ENCODE data around the gene RAC2.

RAC2 gene

GRCh38 chr22:37192741-37193140, 51.3 kb downstream of the RAC2 start:
- Histone ChIP-seq H3K4me3 (ENCODE audit: low read length) (no peak overlapping the region; the same call in 1 of the 2 replicates), H3K36me3 (ENCODE audit: insufficient read depth, low read depth, low read length) (no peaks in the 10 kb centered on the region), H3K9me3 (ENCODE audit: insufficient read depth, low read depth, low read length) (peaks cover 17% of the 10 kb centered on the region), H3K9ac (ENCODE audit: low read depth, low read length) (no peak overlapping the region), H3K27ac (ENCODE audit: low read length) (no peak overlapping the region), H3K27me3 (ENCODE audit: insufficient read depth, low read length) (no peaks in the 10 kb centered on the region), H3K4me1 (ENCODE audit: insufficient read depth, low read length) (peaks cover 16% of the 10 kb centered on the region; the same call in 1 of the 2 replicates)

GRCh38 chr22:37192204-37192603, 51.9 kb downstream of the RAC2 start:
- H3K27me3 ChIP-seq (ENCODE audit: insufficient read depth, low read length): no peaks in the 10 kb centered on the region
- H3K9ac ChIP-seq (ENCODE audit: low read depth, low read length): no peak overlapping the region
- peaks cover 17% of the 10 kb centered on the region; the same call in 1 of the 2 replicates for H3K4me1 ChIP-seq (ENCODE audit: insufficient read depth, low read length)
- H3K9me3 ChIP-seq (ENCODE audit: insufficient read depth, low read depth, low read length): peaks cover 17% of the 10 kb centered on the region
- no peak overlapping the region for H3K27ac ChIP-seq (ENCODE audit: low read length)
- no peaks in the 10 kb centered on the region for H3K36me3 ChIP-seq (ENCODE audit: insufficient read depth, low read depth, low read length)
- H3K4me3 ChIP-seq (ENCODE audit: low read length): no peak overlapping the region

DNA sequence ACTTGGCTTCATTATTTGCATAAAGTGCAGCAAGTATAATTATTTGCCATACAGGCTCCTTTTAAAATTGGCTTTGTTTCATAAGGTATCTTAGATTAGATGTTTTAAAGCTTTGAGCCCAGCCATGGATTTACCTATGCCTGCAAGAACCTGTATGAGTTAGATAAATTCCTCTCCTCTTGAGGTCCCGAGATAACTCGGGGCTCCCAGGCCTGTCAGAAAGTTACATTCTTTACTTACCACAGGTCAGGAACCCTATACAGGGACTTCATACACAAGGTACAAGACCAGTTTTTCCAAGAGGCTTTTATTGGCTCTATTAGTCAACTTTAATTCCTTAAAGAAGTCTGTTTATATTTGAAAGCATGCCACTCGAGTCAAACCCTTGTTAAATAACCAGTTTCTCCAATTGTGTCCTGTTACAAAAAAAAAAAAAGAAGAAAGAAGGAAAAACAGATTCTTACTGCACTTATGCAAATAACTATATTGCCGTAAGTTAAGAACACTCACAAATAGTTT, 53.7 kb downstream of the RAC2 start:
- no peak overlapping the region for H3K4me3 ChIP-seq (ENCODE audit: low read length)
- peaks cover 17% of the 10 kb centered on the region for H3K9me3 ChIP-seq (ENCODE audit: insufficient read depth, low read depth, low read length)
- H3K4me1 ChIP-seq (ENCODE audit: insufficient read depth, low read length): peaks cover 25% of the 10 kb centered on the region; the same call in 1 of the 2 replicates
- H3K27ac ChIP-seq (ENCODE audit: low read length): no peak overlapping the region
- H3K36me3 ChIP-seq (ENCODE audit: insufficient read depth, low read depth, low read length): no peaks in the 10 kb centered on the region
- no peak overlapping the region for H3K9ac ChIP-seq (ENCODE audit: low read depth, low read length)
- H3K27me3 ChIP-seq (ENCODE audit: insufficient read depth, low read length): no peaks in the 10 kb centered on the region

- Histone ChIP-seq H3K36me3 (ENCODE audit: insufficient read depth, low read depth, low read length) (no peaks in the 10 kb centered on the region), H3K9me3 (ENCODE audit: insufficient read depth, low read depth, low read length) (peaks cover 17% of the 10 kb centered on the region), H3K4me3 (ENCODE audit: low read length) (peak overlapping the region; percentile 59; the same call in 1 of the 2 replicates), H3K27me3 (ENCODE audit: insufficient read depth, low read length) (no peaks in the 10 kb centered on the region), H3K4me1 (ENCODE audit: insufficient read depth, low read length) (peaks cover 25% of the 10 kb centered on the region; the same call in 1 of the 2 replicates), H3K27ac (ENCODE audit: low read length) (peak overlapping the region; percentile 66), H3K9ac (ENCODE audit: low read depth, low read length) (peak overlapping the region; percentile 50; the same call in 1 of the 2 replicates)
Observed at GRCh38 chr22:37188901-37189466, 55.1 kb downstream of the RAC2 start.

- peaks cover 10% of the 10 kb centered on the region for H3K9me3 ChIP-seq (ENCODE audit: insufficient read depth, low read depth, low read length)
- peak within 1 kb of the TSS; percentile 61 for H3K4me3 ChIP-seq (ENCODE audit: low read length)
- no peaks in the 10 kb centered on the region for H3K27me3 ChIP-seq (ENCODE audit: insufficient read depth, low read length)
- H3K9ac ChIP-seq (ENCODE audit: low read depth, low read length): peak within 1 kb of the TSS; percentile 62; the same call in 1 of the 2 replicates
- peaks cover 25% of the 10 kb centered on the region; the same call in 1 of the 2 replicates for H3K4me1 ChIP-seq (ENCODE audit: insufficient read depth, low read length)
- H3K27ac ChIP-seq (ENCODE audit: low read length): peak within 1 kb of the TSS; percentile 66
- no peaks in the 10 kb centered on the region for H3K36me3 ChIP-seq (ENCODE audit: insufficient read depth, low read depth, low read length)
Observed at GRCh38 chr22:37187891-37188761, 55.9 kb downstream of the RAC2 start, which contains the start of gene C1QTNF6. Gene C1QTNF6, minus strand, starts transcription at chr22:37188247. Its CDS starts 34 bp downstream, at chr22:37188213.

DNA sequence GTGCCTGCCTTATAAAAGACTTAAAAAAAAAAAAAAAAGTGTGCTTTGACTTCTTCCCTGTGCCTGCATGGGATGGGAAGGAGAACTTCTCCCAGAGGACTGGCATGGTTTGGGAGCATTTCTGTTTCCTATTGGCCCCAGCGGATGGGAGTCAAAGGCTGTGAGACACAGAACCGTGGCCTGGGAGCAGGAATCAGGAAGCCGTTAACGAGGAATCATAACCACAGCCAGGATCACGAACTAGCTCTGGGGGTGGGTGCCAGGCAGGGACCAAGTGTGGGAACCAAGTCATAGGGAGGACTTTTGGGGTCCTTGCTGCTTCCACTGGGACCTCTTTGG, 56.5 kb downstream of the RAC2 start:
- H3K4me3 ChIP-seq (ENCODE audit: low read length): peak overlapping the region; percentile 61
- peak overlapping the region; percentile 62; the same call in 1 of the 2 replicates for H3K9ac ChIP-seq (ENCODE audit: low read depth, low read length)
- H3K4me1 ChIP-seq (ENCODE audit: insufficient read depth, low read length): peaks cover 25% of the 10 kb centered on the region; the same call in 1 of the 2 replicates
- peak overlapping the region; percentile 27 for H3K27ac ChIP-seq (ENCODE audit: low read length)
- H3K27me3 ChIP-seq (ENCODE audit: insufficient read depth, low read length): no peaks in the 10 kb centered on the region
- peaks cover 5% of the 10 kb centered on the region; the same call in 1 of the 2 replicates for H3K9me3 ChIP-seq (ENCODE audit: insufficient read depth, low read depth, low read length)
- no peaks in the 10 kb centered on the region for H3K36me3 ChIP-seq (ENCODE audit: insufficient read depth, low read depth, low read length)

DNA sequence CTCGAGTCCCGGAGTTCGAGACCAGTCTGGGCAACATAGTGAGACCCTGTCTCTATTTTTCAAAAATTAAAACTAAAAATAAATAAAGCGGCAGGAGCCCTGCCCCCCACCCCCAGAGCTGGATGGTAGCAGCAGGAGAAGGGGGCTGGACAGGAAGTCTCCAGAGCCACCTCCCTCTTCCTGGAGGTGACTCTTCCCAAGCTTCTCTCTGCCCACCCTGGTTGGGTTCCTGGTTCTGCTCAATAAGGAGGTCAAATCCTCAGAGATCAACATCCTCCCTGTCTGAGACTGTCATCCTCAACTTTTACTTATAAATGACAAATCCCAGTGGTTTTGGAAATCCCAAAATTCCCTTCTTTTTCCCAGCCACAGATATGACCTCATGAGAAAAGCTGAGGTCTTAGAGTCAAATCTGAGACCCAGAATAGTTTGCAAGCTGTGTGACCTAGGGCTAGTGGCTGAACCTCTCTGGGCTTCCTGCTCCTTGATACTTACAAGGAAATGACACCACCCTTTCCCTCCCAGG, 57.0 kb downstream of the RAC2 start:
- no peak overlapping the region for H3K27ac ChIP-seq (ENCODE audit: low read length)

DNA sequence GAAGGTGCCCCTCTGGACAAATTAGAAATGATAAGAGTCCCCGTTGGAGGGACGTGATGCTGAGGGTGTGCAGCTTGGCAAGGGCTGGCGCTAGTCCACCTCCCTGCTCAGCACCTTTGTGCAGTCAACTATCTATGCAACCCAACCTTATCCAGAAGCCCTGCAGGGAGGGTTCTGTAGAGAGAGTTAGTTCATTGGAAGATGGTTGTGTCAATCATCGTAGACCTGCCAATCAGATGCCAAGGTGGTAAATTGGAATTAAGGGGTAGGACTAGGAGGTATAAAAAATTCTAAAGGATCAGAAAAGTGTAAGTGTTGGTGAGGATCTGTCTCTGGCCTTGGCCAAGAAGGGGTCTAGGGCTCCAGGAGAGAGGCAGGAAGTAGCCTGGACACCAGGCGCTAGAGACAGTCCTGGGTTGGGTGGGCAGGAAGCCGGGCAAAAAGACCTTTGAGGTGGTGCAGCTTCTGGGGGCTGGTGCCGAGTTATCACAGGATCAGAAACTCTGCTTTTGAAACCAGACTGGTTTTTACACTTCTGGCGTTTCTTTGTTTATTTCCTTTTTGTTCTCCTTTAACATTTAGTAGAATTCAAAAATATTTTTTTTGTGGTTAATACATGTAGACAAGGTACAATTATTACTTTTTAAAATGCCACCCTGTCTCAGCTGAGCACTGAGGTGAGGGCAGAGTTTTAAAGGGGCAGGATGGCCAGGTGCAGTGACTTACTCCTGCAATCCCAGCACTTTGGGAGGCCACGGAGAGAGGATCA, 57.7 kb downstream of the RAC2 start:
- Histone ChIP-seq H3K4me1 (ENCODE audit: insufficient read depth, low read length) (peaks cover 25% of the 10 kb centered on the region; the same call in 1 of the 2 replicates), H3K27me3 (ENCODE audit: insufficient read depth, low read length) (no peaks in the 10 kb centered on the region), H3K9me3 (ENCODE audit: insufficient read depth, low read depth, low read length) (no peaks in the 10 kb centered on the region; the same call in 1 of the 2 replicates), H3K36me3 (ENCODE audit: insufficient read depth, low read depth, low read length) (no peaks in the 10 kb centered on the region), H3K4me3 (ENCODE audit: low read length) (no peak overlapping the region), H3K27ac (ENCODE audit: low read length) (no peak overlapping the region), H3K9ac (ENCODE audit: low read depth, low read length) (peak overlapping the region; percentile 4; the same call in 1 of the 2 replicates)

More for the DNA sequence above, 57.0 kb downstream of the RAC2 start:
- no peaks in the 10 kb centered on the region for H3K27me3 ChIP-seq (ENCODE audit: insufficient read depth, low read length)
- H3K9ac ChIP-seq (ENCODE audit: low read depth, low read length): no peak overlapping the region; the same call in 1 of the 2 replicates
- H3K4me1 ChIP-seq (ENCODE audit: insufficient read depth, low read length): peaks cover 25% of the 10 kb centered on the region; the same call in 1 of the 2 replicates
- peaks cover under 1% of the 10 kb centered on the region; the same call in 1 of the 2 replicates for H3K9me3 ChIP-seq (ENCODE audit: insufficient read depth, low read depth, low read length)
- H3K4me3 ChIP-seq (ENCODE audit: low read length): peak overlapping the region; percentile 61; the same call in 1 of the 2 replicates
- no peaks in the 10 kb centered on the region for H3K36me3 ChIP-seq (ENCODE audit: insufficient read depth, low read depth, low read length)

DNA sequence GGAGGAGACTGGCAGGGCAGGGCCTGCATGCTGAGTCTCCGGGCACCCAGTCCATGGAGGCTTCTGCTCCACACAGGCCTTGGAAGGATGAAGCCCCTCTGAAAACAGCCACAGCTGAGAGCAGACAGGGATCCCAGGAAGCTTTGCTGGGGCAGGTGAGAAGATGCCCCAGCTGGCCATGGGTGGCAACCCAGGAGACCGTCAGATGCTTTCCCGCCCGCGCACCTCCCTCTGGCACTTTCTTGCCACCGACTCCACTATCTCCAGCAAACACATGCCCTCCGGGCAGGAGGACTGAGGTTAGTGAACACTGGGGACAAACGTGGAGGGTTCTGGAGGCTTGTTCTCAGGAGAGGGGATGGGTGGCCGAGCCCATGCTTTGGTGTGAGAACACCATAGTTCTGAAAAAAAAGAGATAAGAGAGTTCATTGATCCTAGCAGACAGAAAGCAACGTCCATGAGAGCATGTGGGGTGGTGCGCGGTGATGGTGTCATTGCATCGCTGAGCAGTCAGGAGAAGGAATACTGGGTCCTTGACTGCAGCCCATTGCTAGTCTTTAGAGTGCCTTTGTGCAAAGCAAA, 58.3 kb downstream of the RAC2 start:
- Histone ChIP-seq H3K27ac (ENCODE audit: low read length) (no peak overlapping the region), H3K9me3 (ENCODE audit: insufficient read depth, low read depth, low read length) (no peaks in the 10 kb centered on the region), H3K36me3 (ENCODE audit: insufficient read depth, low read depth, low read length) (no peaks in the 10 kb centered on the region), H3K9ac (ENCODE audit: low read depth, low read length) (no peak overlapping the region), H3K27me3 (ENCODE audit: insufficient read depth, low read length) (no peaks in the 10 kb centered on the region), H3K4me1 (ENCODE audit: insufficient read depth, low read length) (peaks cover 25% of the 10 kb centered on the region; the same call in 1 of the 2 replicates), H3K4me3 (ENCODE audit: low read length) (no peak overlapping the region)

- H3K4me3 ChIP-seq (ENCODE audit: low read length): no peak overlapping the region
- H3K9ac ChIP-seq (ENCODE audit: low read depth, low read length): no peak overlapping the region
- no peaks in the 10 kb centered on the region for H3K9me3 ChIP-seq (ENCODE audit: insufficient read depth, low read depth, low read length)
- H3K27ac ChIP-seq (ENCODE audit: low read length): no peak overlapping the region
- H3K36me3 ChIP-seq (ENCODE audit: insufficient read depth, low read depth, low read length): no peaks in the 10 kb centered on the region
- peaks cover 24% of the 10 kb centered on the region; the same call in 1 of the 2 replicates for H3K4me1 ChIP-seq (ENCODE audit: insufficient read depth, low read length)
- H3K27me3 ChIP-seq (ENCODE audit: insufficient read depth, low read length): no peaks in the 10 kb centered on the region
Observed at GRCh38 chr22:37184816-37185541, 59.1 kb downstream of the RAC2 start.

All from iPS-20b (cell line).